VCaP (cell line): ENCODE measurements around the gene ATP5PO.

ENCODE experiments used
- H3K27ac ChIP-seq: fragments of 450-650 bp; 2 replicates; pipeline ENCODE4 v1.5.1; 2017
- TF ChIP-seq, protein P1 (sequence below): fragments of 450-650 bp; conservative IDR thresholded peaks from 2 replicates; pipeline ENCODE4 v1.5.1; 2017; ENCODE audit warnings: mild to moderate bottlenecking, moderate library complexity

Gene ATP5PO, protein sequence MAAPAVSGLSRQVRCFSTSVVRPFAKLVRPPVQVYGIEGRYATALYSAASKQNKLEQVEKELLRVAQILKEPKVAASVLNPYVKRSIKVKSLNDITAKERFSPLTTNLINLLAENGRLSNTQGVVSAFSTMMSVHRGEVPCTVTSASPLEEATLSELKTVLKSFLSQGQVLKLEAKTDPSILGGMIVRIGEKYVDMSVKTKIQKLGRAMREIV

GRCh38 chr21:33915368-33916199, at the start of gene ATP5PO:
Gene ATP5PO (minus strand): TSS chr21:33915804. CDS start chr21:33915763, 41 bp downstream.
- TF ChIP-seq, protein P1, sequence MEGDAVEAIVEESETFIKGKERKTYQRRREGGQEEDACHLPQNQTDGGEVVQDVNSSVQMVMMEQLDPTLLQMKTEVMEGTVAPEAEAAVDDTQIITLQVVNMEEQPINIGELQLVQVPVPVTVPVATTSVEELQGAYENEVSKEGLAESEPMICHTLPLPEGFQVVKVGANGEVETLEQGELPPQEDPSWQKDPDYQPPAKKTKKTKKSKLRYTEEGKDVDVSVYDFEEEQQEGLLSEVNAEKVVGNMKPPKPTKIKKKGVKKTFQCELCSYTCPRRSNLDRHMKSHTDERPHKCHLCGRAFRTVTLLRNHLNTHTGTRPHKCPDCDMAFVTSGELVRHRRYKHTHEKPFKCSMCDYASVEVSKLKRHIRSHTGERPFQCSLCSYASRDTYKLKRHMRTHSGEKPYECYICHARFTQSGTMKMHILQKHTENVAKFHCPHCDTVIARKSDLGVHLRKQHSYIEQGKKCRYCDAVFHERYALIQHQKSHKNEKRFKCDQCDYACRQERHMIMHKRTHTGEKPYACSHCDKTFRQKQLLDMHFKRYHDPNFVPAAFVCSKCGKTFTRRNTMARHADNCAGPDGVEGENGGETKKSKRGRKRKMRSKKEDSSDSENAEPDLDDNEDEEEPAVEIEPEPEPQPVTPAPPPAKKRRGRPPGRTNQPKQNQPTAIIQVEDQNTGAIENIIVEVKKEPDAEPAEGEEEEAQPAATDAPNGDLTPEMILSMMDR = no peak
- peak within 1 kb of the TSS; percentile 86 for H3K27ac ChIP-seq

- TF ChIP-seq, protein P1 = no peak
- no peak overlapping the region for H3K27ac ChIP-seq
Measured at GRCh38 chr21:33964706-33965325, 49.2 kb upstream of the ATP5PO start.

DNA sequence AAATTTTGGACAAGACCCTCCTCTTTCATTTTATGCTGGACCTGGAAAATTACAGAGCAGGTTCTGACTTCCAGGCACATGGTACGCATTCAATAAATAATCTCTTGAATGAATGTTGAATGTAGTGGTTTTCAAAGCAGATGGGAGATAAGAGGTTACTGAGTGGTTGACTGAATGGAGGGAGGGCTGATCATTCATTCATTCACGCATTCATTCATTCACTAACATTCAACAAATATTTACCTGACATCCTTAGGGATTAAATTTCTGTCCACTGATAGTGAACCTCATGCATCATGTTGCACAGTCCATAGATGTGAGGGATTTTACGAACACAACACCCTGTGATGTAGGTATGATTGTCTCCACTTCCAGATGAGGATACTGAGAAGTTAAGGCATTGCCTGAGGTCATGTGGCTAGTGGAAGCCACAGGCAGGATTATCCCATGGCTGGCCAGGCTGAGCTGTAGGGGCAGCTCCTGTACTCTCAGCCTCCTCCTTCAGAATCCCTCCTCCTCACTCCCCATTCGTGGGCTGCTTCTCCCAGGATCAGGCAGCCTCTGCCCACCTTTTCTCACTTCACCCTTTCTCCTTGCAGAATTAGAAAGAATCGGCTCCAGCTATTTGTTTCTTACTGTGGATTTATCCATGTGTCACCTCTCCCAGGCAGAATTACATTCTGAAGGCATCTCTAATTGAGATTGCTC, 48.4 kb upstream of the ATP5PO start:
- no peak overlapping the region for H3K27ac ChIP-seq
- TF ChIP-seq, protein P1 = no peak

- TF ChIP-seq, protein P1 = no peak
Measured at GRCh38 chr21:33962290-33962689, 46.7 kb upstream of the ATP5PO start.

DNA sequence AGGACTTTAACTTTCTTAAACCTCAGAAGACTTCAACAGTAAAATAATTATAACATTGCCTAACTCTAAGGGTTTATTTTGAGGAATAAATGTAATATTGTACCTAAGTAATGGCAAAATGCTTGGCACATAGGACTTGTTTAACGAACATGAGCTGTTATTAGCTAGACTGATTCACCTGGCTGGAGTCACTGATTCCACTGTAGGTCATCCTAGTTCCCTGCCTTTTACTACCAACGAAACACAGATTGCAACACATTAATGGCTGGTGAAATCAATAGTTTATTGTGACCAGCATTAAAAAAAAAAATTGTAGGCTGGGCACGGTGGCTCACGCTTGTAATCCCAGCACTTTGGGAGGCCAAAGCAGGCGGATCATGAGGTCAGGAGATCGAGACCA, 45.5 kb upstream of the ATP5PO start:
- TF ChIP-seq, protein P1 = no peak
- no peak overlapping the region for H3K27ac ChIP-seq

More at GRCh38 chr21:33962290-33962689, 46.7 kb upstream of the ATP5PO start:
- H3K27ac ChIP-seq = no peak overlapping the region

- TF ChIP-seq, protein P1 = no peak
- no peak overlapping the region for H3K27ac ChIP-seq
Measured at GRCh38 chr21:33959680-33960079, 44.1 kb upstream of the ATP5PO start.

DNA sequence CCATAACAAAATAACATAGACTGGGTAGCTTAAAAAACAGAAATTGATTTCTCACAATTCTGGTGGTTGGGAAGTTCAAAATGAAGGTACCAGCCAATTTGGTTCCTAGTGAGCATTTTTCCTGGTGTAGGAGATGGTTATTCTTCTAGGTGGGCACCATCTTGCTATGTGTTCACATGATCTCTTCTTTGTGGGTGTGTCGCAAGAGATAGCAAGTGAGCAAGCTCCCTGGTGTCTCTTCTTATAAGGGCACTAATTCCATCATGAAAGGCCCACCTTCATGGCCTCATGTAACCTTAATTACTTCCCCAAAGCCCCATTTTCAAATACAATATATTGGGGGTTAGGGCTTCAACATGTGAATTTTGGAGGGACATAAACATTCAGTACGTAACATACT, 38.8 kb upstream of the ATP5PO start:
- TF ChIP-seq, protein P1 = no peak
- H3K27ac ChIP-seq = no peak overlapping the region
